Coronary artery (tissue), 2 donors: ENCODE data around the gene KCNMA1.

Experiments
- DNase-seq: peaks from one replicate; pipeline ENCODE4 v3.0.0-alpha.2; 2017; ENCODE audit warnings: low spot score
- H3K27ac ChIP-seq, 2 donors: fragments of 200-600 bp; sonication (generic); one replicate each; pipeline ENCODE4 v1.5.1; 2016 to 2019
- H3K4me3 ChIP-seq: fragments of 200-600 bp; sonication (generic); 2 replicates; pipeline ENCODE4 v1.5.1; 2016; ENCODE audit warnings: mild to moderate bottlenecking, moderate library complexity
- TF ChIP-seq, protein P1 (sequence below): fragments of 200-600 bp; sonication (generic); IDR thresholded peaks from one replicate; pipeline ENCODE4 v1.5.1; 2019; ENCODE audit warnings: antibody characterized with exemption

Gene KCNMA1

DNA sequence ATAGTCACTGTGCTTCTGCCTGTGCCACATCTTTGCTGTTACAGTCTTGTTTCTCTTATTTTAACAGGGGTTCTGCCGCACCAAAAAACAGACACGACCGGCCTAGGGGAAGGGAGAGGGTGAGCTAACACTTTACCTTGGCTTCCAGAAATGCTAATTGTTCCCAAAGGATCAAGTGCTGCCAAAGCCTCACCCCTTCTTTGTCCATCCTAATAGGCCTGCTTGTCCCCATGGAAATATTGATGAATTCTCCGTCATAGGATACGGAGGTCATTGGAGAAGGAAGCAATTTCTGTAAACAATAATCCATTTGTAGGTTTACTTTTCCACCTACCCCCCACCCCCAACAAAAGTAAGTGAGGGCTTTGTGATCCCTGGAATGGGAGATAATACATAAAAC is 567.3 kb downstream of the KCNMA1 start:
- H3K4me3 ChIP-seq: no peak overlapping the region
- TF ChIP-seq, protein P1, sequence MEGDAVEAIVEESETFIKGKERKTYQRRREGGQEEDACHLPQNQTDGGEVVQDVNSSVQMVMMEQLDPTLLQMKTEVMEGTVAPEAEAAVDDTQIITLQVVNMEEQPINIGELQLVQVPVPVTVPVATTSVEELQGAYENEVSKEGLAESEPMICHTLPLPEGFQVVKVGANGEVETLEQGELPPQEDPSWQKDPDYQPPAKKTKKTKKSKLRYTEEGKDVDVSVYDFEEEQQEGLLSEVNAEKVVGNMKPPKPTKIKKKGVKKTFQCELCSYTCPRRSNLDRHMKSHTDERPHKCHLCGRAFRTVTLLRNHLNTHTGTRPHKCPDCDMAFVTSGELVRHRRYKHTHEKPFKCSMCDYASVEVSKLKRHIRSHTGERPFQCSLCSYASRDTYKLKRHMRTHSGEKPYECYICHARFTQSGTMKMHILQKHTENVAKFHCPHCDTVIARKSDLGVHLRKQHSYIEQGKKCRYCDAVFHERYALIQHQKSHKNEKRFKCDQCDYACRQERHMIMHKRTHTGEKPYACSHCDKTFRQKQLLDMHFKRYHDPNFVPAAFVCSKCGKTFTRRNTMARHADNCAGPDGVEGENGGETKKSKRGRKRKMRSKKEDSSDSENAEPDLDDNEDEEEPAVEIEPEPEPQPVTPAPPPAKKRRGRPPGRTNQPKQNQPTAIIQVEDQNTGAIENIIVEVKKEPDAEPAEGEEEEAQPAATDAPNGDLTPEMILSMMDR: no peak
- peak overlapping the region in 1 of 2 donors; percentile 38 for H3K27ac ChIP-seq
- no peak for DNase-seq

DNA sequence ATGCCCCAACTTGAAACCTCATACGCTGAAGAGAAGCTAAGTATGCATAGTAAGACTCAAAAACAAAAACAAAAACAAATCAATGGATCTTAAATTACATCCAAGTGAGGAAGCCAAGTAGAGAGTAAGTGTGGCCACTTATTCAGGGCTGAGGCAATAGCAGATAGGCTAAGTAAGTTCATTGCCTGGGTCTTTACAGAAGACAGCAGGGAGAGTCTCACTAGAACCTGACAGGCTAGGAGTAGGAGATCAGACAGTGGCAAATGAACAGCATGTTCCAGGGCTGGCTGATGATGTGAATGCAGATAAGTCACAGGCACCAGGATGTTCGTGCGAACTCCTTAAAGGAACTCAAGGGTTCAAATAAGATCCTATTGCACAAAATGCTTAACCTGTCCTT is 568.6 kb downstream of the KCNMA1 start:
- no peak overlapping the region for H3K4me3 ChIP-seq
- DNase-seq: no peak
- H3K27ac ChIP-seq: peak overlapping the region in 1 of 2 donors; percentile 11
- TF ChIP-seq, protein P1: no peak

DNA sequence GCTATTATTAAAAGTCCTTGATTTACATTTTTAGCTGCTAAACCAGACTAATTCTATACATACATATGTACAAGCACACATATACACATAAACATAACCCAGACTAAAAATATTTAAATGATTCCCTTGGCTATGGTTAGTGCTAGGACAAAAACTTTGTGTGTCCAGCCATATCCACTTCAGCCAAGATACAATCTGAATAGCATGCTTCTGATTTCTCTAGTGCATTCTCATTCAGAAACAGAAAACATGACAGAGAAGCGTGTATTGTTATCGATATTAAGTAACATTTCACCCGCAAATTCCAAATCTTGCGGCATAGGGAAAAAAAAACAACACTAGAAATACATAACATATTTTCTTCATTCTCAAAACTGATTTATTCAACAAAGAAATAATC is 569.3 kb downstream of the KCNMA1 start:
- H3K4me3 ChIP-seq: no peak overlapping the region
- TF ChIP-seq, protein P1: no peak
- no peak for DNase-seq
- H3K27ac ChIP-seq: no peak overlapping the region

DNA sequence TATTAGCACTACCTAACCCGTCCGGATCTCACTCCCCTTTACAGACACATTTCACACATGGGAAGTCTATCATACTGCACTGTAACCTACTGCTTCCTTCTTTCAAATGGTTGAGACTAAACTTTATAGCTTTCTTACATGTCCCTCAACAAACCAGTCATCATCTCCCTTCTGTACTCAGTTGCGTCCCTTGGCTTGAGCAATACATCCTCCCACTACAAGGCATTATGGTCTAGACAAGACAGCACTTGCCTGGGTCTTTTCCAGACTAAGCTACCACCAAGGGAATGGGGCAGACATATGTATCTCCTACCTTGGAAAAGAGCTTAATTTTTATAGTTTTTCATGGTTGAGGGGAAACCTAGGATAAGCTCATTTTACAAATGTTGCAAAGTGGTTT is 575.2 kb downstream of the KCNMA1 start:
- TF ChIP-seq, protein P1: no peak
- no peak overlapping the region for H3K27ac ChIP-seq
- no peak for DNase-seq
- H3K4me3 ChIP-seq: no peak overlapping the region

DNA sequence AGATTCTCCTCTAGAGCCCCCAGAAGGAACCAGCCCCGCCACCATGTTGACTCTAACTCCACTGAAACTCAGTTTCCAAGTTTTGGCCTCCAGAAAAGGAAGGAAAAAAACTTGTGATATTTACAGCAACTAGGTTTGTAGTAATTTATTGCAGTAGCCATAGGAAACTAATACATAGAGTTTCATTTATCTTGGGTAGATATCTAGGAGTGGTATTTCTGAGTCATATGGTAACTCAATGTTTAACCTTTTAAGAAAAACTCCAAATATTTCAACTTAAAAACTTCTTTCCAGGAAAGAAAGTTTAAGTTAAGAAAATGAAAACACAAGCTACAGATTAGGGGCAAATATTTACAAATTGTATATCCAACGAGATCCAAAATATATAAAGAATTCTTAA is 576.7 kb downstream of the KCNMA1 start:
- no peak overlapping the region for H3K27ac ChIP-seq
- TF ChIP-seq, protein P1: no peak

DNA sequence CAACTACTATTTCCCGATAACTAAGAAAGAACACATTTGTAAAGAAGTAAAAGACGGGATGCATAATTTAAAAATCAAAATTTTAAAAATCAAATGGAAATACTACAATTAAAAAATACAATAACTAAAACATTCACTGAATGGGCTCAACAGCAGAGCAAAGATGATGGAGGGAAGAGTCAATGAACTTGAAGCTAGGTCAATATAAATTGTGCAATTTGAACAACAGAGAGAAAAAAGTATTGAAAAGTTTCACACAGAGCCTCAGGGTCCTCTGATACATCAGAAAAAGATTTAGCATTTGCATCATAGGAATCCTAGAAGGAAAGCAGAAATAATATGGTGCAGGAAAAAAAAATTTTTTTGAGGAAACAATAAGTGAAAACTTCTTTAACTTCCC is 581.0 kb downstream of the KCNMA1 start:
- TF ChIP-seq, protein P1: no peak
- Histone ChIP-seq H3K27ac (no peak overlapping the region), H3K4me3 (no peak overlapping the region)
- DNase-seq: no peak

More for the DNA sequence above, 576.7 kb downstream of the KCNMA1 start:
- no peak overlapping the region for H3K4me3 ChIP-seq
- DNase-seq: no peak

DNA sequence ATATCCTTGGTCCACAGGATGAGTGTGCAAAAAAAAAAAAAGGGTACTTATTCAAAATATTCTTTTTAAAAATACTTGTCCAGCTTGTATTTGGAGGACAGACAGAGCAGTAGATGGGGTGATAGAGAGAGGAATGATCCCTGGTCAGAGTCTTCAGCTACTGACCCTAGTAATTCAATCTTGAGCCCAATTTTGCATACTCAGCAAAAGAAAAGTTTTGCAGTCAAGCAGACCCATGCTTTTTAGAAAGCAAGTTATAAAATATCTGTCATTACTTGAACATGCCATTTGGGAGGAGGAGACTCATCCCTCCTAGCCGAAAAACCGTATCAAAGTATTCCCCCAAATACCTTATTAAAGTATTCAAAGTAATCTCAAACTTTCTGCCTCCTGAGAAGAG is 585.0 kb downstream of the KCNMA1 start:
- Histone ChIP-seq H3K4me3 (no peak overlapping the region), H3K27ac (no peak overlapping the region)
- TF ChIP-seq, protein P1: no peak
- DNase-seq: no peak
